NCI-H1694 treated with DMSO at 0.1 percent for 48 hours (cell line): ENCODE measurements around the gene AKIRIN1.
A peak's percentile ranks its signal among the peaks of the same experiment; 100 is the strongest.
"Not testable (repeated sequence)": the region's sequence is repeated elsewhere in the genome, so short reads cannot be mapped to it uniquely, and the experiment has no call there.

ENCODE experiments used
- DNase-seq: peaks from one replicate; lab custom pipeline; 2025; lab: John Stamatoyannopoulos, UW

The AKIRIN1 gene, protein sequence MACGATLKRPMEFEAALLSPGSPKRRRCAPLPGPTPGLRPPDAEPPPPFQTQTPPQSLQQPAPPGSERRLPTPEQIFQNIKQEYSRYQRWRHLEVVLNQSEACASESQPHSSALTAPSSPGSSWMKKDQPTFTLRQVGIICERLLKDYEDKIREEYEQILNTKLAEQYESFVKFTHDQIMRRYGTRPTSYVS

DNA sequence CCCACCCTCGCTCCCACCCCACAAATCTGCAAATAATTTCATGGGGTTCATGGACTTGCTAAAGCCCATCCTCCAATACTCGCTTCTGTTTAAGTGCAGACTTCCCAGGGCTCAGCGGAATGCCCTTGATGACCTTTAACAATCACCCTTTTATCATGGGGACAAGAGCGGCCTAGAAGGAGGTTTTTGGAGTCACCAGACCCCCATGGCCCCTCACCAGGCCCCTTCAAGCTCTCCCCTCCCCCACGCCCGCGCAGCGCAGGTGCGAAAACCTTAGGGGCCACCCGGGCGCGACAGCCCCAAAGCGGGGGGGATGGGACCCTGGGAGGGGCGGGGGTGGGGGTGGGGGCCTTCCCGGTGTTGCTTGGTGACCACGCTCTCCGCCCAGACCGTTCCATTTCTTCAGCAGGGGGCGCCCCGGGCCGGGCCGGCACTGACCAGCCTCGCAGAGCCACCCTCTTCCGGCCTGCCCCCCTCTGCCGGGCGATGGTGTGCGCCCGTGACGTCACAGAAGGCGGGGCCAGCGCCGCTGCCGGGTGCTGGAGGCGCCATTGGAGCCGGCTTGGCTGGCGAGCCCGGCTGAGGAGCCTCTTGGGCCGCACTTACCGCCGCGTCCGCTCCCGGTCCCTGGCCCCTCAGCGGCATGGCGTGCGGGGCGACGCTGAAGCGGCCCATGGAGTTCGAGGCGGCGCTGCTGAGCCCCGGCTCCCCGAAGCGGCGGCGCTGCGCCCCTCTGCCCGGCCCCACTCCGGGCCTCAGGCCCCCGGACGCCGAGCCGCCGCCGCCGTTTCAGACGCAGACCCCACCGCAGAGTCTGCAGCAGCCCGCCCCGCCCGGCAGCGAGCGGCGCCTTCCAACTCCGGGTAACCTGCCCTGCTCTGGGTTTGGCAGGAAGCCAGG, at the start of gene AKIRIN1:
AKIRIN1 (plus strand) TSS at position 539 of the 900 bp plus-strand sequence; CDS start at position 644, 105 bp downstream.
- peak; percentile 75 for DNase-seq

DNA sequence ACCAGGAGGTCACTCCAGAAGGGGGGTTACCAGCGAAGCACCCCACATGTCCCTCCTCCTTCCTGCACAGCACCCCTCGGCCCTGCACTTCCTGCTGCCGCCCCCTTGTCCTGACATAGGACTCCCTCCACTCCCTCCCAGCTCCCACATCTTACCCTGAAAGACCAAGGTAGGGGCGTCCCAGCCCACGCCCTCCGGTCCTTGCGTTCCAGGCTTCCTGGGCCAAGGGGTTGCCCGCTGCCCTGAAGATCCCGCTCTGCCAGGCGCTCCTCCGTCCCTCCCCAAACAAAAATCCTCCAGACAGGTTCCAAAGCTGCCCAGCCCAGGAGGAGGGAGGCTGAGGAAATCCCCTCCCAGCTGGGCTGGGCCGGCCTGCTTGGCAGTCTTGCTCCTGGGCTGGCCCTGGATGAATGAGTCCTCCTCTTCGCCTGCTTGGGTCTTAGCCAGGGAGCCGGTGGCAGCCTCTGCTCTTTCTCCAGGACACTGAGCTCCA, 49.5 kb upstream of the AKIRIN1 start, which contains the start of gene RHBDL2:
RHBDL2 (minus strand) TSS at position 304 of the 493 bp plus-strand sequence. CDS start 22,618 bp downstream, outside the sequence.
- no peak for DNase-seq

DNA sequence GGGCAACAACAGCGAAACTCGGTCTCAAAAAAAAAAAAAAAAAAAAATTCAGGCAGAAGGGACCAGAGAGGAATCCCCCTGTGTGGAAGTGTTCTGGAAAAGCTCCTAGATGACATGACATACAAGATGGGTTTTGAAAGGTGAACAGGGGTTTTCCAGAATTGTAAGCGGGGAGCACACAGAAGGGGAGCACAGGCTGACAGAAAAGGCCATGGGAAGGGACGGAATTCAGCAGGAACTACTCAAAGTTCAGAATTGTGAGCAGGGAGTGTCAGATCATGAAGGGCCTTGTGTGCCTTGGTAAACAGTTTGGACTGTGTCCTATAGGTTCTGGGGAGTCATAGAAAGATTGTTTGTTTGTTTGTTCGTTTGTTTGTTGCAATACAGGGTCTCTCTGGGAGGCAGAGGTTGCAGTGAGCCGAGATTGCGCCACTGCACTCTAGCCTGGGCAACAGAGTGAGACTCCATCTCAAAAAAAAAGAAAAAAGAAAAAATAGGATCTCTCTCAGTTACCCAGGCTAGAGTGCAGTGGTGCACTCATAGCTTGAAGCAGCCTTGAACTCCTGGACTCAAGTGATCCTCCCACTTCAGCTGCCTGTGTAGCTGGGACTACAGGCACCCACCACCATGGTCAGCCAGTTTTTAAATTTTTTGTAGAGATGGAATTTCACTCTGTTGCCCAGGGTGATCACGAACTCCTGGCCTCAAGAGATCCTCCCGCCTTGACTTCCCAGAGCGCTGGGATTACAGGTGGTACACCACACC, 48.2 kb upstream of the AKIRIN1 start:
- no peak for DNase-seq

DNA sequence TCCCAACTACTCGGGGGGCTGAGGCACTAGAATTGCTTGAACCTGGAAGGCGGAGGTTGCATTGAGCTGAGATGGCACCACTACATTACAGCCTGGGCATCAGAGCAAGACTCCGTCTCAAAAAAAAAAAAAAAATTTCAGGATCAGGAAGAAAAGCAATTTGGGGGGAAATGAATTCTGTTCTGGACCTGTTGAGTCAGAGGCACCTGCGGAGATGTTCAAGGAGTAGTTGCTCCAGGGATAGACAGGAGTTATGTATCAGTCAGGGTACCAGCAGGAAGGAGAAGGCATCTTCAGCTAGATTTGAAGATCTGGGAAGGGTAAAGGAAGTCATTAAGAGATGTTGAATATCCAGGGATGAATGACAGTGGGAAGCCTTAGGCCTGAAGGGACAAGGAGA, 46.5 kb upstream of the AKIRIN1 start:
- DNase-seq: no peak

DNA sequence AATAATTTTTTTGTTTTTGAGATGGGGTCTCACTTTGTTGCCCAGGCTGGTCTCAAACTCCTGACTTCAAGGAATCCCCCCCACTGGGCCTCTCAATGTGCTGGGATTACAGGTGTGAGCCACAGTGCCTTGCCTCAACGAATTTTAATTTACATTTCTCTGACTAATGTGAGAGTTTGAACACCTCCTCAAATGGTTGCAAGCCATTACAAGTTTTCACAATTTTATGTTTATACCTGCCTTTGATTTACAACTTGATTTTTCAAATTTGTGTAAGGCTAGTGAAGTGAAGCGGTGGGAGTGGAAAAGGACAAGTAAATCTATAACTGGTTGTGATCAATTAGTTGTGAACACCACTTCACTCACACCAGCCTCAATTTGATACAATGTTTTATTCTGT, 40.5 kb upstream of the AKIRIN1 start:
- no peak for DNase-seq

DNA sequence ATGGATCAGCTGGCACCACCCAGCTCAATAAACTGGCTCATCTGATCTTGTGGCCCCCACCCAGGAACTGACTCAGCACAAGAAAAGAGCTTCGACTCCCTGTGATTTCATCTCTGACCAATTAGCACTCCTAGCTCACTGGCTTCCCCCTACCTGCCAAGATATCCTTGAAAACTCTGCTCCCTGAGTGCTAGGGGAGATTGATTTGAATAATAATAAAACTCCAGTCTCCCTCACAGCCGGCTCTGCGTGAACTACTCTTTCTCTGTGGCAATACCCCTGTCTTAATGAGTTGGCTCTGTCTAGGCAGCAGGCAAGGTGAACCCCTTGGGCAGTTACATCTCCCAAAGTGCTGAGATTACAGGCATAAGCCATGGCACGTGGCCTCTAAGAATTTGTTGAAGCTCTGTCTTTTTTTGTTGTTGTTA, 37.6 kb upstream of the AKIRIN1 start:
- no peak for DNase-seq

DNA sequence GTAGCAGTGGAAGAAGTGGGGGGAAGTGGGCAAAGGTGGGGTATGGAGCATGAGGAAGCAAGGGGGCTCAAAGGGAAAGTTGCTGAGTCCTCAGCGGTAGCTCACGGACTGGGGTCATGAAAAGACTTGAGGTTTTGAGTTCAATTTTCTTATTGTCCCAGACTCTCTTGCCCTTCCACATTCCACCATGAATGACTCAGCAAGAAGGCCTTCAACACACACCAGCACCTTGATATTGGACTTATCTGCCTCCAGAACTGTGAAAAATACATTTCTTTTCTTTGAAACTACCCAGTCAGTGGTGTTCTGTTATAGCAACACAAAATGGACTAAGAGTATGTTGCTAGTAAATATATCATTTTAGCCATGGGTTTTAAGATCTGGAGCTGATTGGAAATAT, 32.1 kb upstream of the AKIRIN1 start:
- DNase-seq: no peak

DNA sequence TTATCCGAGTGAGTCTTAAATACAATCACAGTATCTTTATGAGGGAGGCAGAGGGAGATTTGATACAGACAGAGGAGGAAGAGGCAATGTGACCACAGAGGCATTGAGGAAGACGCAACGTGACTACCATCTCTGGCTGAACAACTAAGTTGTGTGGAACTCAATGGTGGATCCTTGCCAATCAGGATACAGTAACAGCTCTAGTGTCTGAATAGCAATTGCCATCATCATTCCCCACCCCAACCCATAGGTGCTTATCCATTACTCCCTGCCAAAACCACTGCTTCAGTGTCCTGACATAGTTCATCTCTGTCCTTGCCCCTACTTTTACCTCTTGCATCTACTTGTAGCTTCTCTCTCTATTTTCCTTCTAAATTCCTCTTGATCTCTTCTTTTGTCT, 29.0 kb upstream of the AKIRIN1 start:
- no peak for DNase-seq

DNA sequence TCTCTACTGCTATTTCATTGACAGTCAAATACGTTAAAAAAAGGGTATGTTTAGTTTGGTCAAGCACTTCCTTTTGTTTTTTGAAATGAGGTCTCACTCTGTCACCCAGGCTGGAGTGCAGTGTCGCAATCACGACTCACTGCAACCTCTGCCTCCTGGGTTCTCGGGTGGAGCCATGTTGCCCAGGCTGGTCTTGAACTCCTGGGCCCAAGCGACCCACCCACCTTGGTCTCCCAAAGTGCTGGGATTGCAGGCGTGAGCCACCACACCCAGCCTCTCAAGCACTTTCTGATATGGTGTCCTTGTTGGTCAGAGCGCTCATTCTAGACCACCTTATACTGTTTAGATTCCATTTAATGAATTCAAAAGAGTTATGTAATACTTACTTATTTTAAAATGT, 28.5 kb upstream of the AKIRIN1 start:
- no peak for DNase-seq

DNA sequence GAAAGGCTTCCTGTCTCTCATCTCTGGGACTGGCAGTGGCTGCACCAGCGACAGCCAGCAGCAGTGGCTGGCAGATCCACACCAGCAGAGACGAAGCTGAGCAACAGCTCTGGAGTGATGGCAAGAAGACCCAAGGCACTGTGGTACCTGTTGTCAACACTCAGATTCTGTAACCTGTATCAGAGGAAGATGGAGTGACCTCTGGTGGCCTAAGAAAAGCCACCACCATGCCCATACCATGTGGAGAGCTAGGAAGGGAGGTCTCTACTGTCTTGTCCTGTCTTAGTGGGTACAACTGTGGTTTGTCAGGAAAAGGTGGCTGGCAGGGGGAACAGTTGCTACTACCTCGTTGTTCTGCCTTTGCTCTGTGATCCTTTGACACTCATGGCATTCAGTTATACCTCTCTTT, 26.9 kb upstream of the AKIRIN1 start:
- DNase-seq: no peak

DNA sequence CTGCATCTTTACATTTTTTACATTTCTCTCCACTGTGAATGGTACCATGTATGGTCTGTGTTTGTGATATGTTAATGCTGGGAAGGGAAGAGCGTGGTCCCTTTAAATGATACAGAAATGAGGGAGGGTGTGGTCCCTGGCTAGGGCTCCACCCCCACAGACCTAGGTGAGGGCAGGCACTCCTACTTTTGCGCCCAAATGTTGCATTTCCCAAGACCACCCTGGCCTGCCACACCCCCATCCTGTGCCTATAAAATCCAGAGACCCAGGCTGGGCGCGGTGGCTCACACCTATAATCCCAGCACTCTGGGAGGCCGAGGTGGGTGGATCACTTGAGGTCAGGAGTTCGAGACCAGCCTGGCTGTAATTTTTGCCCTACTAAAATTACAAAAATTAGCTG, 17.9 kb upstream of the AKIRIN1 start:
- not testable (repeated sequence) for DNase-seq

DNA sequence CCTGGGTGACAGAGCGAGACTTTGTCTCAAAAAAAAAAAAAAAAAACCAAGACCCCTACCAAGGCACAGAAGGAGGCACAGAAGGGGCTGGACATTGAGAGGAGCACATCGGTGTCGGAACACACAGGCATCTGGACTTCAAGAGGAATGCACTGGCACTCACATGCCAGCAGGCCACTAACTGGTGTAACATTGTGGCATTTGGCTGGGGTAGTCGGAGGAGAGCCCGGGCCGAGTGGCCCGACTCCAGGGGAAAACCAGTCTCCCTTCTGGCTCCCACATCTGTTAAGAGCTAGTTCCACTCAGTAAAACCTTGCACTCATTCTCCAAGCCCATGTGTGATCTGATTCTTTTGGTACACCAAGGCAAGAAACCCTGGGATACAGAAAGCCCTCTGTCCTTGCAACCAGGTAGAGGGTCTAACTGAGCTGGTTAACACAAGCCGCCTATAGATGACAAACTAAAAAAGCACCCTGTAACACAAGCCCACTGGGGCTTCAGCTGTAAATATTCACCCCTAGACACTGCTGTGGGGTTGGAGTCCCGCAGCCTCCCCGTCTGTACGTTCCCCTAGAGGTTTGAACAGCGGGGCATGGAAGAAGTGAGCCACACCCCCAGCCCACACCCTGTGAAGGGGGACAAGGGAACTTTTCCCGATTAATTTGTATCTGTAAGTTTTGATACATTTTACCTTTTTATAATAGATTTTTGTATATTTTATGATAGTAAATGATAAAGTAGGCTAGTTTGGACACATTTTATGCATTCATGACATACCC, 17.2 kb upstream of the AKIRIN1 start:
- DNase-seq: no peak

DNA sequence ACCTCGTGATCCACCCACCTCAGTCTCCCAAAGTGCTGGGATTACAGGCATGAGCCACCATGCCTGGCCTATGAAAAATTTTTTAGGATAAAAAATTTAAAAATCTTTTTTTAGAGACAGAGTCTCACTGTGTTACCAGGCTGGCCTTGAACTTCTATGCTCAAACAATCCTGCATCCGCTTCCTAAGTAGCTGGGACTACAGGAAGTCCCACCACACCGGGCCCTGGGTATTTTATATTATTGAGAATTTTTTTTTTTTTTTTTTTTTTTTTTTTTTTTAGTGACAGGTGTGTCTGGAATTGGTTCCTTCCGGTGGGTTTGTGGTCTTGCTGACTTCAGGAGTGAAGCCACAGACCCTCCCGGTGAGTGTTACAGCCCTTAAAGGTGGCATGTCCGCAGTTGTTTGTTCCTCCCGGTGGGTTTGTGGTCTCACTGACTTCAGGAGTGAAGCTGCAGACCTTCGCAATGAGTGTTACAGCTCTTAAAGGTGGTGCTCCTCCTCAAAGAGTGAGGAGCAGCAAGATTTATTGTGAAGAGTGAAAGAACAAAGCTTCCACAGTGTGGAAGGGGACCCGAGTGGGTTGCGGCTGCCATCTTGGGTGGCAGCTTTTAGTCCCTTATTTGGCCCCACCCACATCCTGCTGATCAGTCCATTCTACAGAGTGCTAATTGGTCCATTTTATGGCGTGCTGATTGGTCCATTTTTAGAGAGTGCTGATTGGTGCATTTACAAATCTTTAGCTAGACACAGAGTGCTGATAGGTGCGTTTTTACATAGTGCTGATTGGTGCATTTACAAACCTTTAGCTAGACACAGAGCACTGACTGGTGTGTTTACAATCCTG, 13.5 kb upstream of the AKIRIN1 start:
- not testable (repeated sequence) for DNase-seq

DNA sequence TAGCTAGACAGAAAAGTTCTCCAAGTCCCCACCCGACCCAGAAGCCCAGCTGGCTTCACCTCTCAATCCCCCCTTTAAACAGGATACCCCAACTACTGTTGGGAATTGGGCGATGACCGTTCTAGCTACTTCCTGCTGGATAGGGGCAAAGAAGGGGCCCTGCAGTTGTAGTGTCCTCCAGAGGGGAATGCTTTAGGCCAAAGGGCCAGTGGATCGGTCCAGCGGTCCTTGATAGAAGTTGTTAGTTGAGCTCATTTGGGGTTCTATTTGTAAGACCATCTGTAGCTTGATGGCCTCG, 12.9 kb upstream of the AKIRIN1 start:
- DNase-seq: not testable (repeated sequence)

DNA sequence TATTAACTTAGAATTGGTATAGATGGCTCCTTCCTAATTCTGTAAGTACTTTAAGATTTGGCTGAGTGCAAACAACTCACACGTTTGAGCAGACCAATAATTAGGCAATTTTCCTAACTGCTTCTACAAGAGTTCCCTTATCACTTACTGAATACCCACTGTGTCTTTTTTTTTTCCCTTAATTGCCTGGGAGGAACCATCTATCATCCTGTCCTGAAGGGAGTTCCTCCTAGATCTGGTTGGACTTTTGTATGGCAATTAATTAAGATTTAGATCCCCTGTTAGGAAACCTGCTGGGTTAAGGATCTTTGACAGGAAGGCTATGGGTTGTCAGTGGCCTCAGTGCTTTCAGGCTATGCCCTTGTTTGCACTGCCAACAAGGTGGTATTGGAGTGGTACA, 11.7 kb upstream of the AKIRIN1 start:
- DNase-seq: not testable (repeated sequence)

DNA sequence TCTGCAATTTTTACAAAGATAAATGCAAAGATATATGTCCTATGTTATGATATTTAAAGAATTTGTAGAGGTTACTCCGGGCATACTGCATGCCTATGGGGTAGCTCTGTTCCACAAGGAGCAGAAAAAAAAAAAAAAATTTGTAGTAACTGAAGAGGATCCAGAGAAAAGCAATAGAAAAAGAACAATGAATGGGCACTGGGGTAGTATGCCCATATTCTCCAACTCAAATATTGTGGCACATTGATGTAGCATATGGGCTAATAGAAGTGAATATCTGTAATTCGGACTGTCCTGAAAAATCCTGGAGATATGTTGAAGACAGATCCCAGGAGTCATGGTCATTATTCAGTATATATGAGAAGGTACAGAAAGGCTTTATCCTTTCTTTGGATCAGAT, 1.1 kb upstream of the AKIRIN1 start:
- DNase-seq: no peak

DNA sequence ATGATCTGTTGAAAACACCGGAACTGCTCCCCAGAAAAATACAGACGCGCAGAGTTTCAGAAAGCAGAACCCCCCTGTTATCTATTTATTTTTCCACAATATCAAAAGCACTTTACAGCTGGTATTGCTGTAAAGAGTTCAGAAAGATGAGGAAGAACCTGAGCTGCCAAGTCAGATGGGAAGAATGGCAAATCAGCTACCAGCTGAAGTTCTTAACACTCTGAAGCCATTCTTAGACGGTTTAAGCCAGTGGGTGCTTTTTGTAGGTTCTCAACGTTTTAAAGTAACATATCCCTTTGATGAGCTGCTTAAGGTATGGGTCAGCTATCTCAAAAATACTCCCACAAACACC, 714 bp upstream of the AKIRIN1 start:
- DNase-seq: no peak

DNA sequence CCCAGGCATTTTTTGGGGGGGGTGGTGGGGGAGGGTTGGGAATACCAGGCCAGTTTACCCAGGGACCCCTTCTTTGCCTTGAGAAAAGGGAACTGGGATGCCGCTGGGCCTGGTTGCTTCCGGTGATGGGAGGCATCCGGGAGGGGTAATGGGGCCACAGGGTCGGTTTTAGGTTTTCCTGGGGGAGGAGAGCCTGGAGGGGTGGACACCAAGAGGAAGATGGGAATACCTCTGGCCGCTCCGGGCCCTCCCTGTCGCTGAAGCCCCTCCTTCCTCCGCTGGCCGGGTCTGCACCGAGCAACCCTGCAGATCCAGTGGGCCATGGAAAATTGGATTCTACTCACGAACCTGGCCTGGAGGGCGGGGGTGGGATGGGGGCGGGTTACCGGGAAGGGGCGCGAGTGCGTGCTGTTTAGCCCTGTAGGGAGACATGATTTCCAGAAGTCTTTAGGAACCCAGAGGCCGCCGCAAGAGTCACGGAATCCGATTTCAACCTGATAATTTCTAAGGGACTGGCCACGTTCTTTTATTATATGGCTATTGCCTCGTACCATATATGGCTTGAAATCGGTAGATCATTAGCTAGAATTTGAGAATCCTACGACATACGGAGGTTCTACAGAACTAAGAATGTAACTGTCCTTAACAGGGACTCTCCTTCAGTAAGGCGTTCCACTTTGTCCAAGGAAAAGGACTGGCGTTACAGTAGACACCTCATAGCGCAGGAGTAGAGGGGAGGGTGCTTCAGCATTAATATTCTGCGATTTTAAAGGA, 749 bp downstream of the AKIRIN1 start:
- DNase-seq: no peak

DNA sequence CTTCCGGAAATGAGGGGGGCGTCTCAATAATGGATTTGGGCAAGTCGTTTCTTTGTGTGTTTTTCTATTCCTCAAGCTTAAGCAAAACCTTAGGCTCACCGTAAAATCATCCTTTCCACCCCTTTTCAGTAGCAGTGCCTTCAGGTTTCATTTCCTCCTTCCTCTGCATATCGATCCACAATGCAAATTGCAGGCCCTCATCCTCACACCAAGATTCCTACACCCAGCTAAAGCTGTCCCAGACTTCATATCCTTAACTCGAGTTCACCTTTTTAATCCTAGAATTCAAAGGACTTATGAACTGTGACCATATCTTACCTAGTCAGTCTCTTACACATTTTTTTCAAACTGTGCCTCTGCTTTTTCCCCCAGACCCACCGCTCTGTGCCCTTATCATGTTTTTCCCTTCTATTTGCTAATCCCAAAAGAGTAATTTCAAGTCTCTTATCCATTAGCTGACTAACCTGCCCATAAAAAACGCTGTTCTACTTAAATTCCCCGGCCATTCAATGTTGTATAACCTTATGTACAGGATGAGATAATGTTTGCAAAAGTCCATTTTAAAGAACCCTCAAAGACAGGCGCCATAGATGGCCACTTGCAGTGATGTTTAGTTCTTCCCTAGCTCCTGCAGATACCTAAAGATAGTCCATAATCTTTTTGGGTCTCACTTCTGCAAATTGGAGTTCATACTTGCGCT, 1.5 kb downstream of the AKIRIN1 start:
- no peak for DNase-seq

DNA sequence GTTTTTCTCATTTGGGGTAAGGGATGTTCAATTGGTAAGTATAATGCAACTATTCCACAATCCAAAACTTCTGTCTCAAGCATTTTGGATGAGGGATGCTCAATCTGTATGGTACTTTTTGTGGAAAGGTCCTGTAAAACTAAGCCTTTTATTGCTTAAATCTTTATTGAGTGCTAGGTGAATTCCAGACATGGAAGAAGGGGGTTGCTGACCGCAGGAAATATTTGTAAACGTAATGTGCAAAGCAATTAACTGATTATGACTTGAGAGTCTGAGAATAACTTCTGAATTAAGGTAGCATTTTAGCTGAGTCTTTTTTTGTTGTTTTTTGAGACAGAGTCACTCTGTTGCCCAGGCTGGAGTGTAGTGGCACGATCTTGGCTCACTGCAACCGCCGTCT, 3.1 kb downstream of the AKIRIN1 start:
- no peak for DNase-seq
